CD14-positive monocyte (primary cell): ENCODE measurements around the gene ZNF431. TPM values are rescaled to one million over a fixed set of nuclear protein-coding genes. Genes with fewer than 3 reads are reported as not detected.

Experiments
- DNase-seq, 3 donors: peaks; one replicate each; pipeline ENCODE4 v3.0.0-alpha.2; 2011 to 2022
- H2AFZ ChIP-seq: 2 replicates; pipeline ENCODE4 v1.6.0; 2012; ENCODE audit warnings: mild to moderate bottlenecking, low read depth, low read length, inconsistent platforms; ENCODE audit not compliant: insufficient read depth, poor library complexity, severe bottlenecking
- H3K27ac ChIP-seq, 2 donors: 1 replicate in 1 of 2; 2 replicates in 1 of 2; pipeline ENCODE4 v1.5.1; 2012 to 2013; ENCODE audit warnings: low read length in 2 of 2, control low read depth in 1 of 2, inconsistent platforms in 1 of 2, low read depth in 1 of 2, mild to moderate bottlenecking in 1 of 2
- H3K27me3 ChIP-seq, 2 donors: one replicate each; pipeline versions ENCODE4 v1.6.0 to v1.6.1; 2011 to 2013; ENCODE audit warnings: low read length in 2 of 2; ENCODE audit not compliant: control insufficient read depth in 2 of 2, insufficient read depth in 2 of 2
- H3K36me3 ChIP-seq, 2 donors: replicated peaks in 1 of 2; 1 replicate in 1 of 2; 2 replicates in 1 of 2; pipeline versions ENCODE4 v1.5.1 to v1.6.1; 2012 to 2013; ENCODE audit warnings: low read length in 2 of 2, control low read depth in 1 of 2, inconsistent platforms in 1 of 2, mild to moderate bottlenecking in 1 of 2; ENCODE audit not compliant: insufficient read depth in 2 of 2, control insufficient read depth in 1 of 2
- H3K4me1 ChIP-seq, 2 donors: 1 replicate in 1 of 2; 2 replicates in 1 of 2; pipeline versions ENCODE4 v1.5.1 to v1.6.1; 2012 to 2013; ENCODE audit warnings: low read length in 2 of 2, control low read depth in 1 of 2, inconsistent platforms in 1 of 2, mild to moderate bottlenecking in 1 of 2, moderate library complexity in 1 of 2; ENCODE audit not compliant: insufficient read depth in 2 of 2, control insufficient read depth in 1 of 2
- H3K4me2 ChIP-seq: replicated peaks from 2 replicates; pipeline ENCODE3; 2012; ENCODE audit warnings: low read length, moderate library complexity, mild to moderate bottlenecking; ENCODE audit not compliant: poor library complexity, severe bottlenecking; ENCODE audit errors: extremely low read depth
- H3K4me3 ChIP-seq, 3 experiments: fragments of 200-600 bp in 1 of 3; sonication (generic) in 1 of 3; replicated peaks in 1 of 3; 1 replicate in 2 of 3; 2 replicates in 1 of 3; pipeline ENCODE4 v1.5.1; 2011 to 2013; ENCODE audit warnings: low read length in 3 of 3, mild to moderate bottlenecking in 3 of 3, control low read depth in 2 of 3, low read depth in 2 of 3, inconsistent platforms in 1 of 3, moderate library complexity in 1 of 3
- H3K79me2 ChIP-seq: 2 replicates; pipeline ENCODE4 v1.6.0; 2012; ENCODE audit warnings: mild to moderate bottlenecking, control low read depth, inconsistent platforms, low read length, moderate library complexity; ENCODE audit not compliant: insufficient read depth
- H3K9ac ChIP-seq: 2 replicates; pipeline ENCODE4 v1.6.0; 2017; ENCODE audit warnings: low read length, mild to moderate bottlenecking; ENCODE audit not compliant: insufficient read depth, poor library complexity, severe bottlenecking
- H3K9me3 ChIP-seq, 2 donors: replicated peaks in 1 of 2; 1 replicate in 1 of 2; 2 replicates in 1 of 2; pipeline versions ENCODE4 v1.5.1 to v1.6.1; 2012 to 2013; ENCODE audit warnings: low read length in 2 of 2, control low read depth in 1 of 2; ENCODE audit not compliant: control insufficient read depth in 1 of 2, insufficient read depth in 1 of 2
- H4K20me1 ChIP-seq: 2 replicates; pipeline ENCODE4 v1.6.0; 2012; ENCODE audit warnings: mild to moderate bottlenecking, low read length, control low read depth, moderate library complexity; ENCODE audit not compliant: insufficient read depth
- H3K27ac Mint-ChIP-seq, 7 donors: one replicate each; pipeline ENCODE4 v1.8.0; 2020; ENCODE audit warnings: mild to moderate bottlenecking in 7 of 7, mixed read lengths in 7 of 7, moderate library complexity in 6 of 7, inconsistent platforms in 2 of 7
- H3K27me3 Mint-ChIP-seq, 3 donors: one replicate each; pipeline ENCODE4 v1.8.0; 2021 to 2022; ENCODE audit warnings: low read depth in 3 of 3, mild to moderate bottlenecking in 3 of 3, mixed read lengths in 3 of 3, moderate library complexity in 3 of 3, inconsistent platforms in 1 of 3
- H3K36me3 Mint-ChIP-seq, 2 donors: one replicate each; pipeline ENCODE4 v1.8.0; 2020; ENCODE audit warnings: mixed read lengths in 2 of 2, inconsistent platforms in 1 of 2, mild to moderate bottlenecking in 1 of 2
- H3K4me1 Mint-ChIP-seq: one replicate; pipeline ENCODE4 v1.8.0; 2020; ENCODE audit warnings: mild to moderate bottlenecking, mixed read lengths
- H3K4me3 Mint-ChIP-seq, 2 donors: one replicate each; pipeline ENCODE4 v1.8.0; 2020; ENCODE audit warnings: mild to moderate bottlenecking in 2 of 2, mixed read lengths in 2 of 2, moderate library complexity in 1 of 2
- H3K9me3 Mint-ChIP-seq, 7 donors: one replicate each; pipeline ENCODE4 v1.8.0; 2020 to 2022; ENCODE audit warnings: mixed read lengths in 7 of 7, mild to moderate bottlenecking in 6 of 7, moderate library complexity in 6 of 7, inconsistent platforms in 2 of 7
- CTCF ChIP-seq: fragments of 200-600 bp; IDR thresholded peaks from one replicate; pipeline ENCODE4 v1.8.0; 2022; ENCODE audit warnings: antibody characterized with exemption, mild to moderate bottlenecking
- WGBS: methylation state at CpG from one replicate; pipeline ENCODE4 v1.1.5; 2013; ENCODE audit warnings: missing lambda C conversion rate; ENCODE audit not compliant: insufficient coverage; 5-methylcytosine and 5-hydroxymethylcytosine counted together
- intact Hi-C, 2 donors: fragments of 100-400 bp; cut with micrococcal nuclease; formaldehyde crosslinking; loops; one replicate each; pipeline versions ENCODE4 v1.15.0 to v1.15.1; 2023
- polyA plus RNA-seq, 3 donors: library from polyadenylated mRNA; depleted of rRNA in 1 of 3; unstranded in 2 of 3; stranded (reverse) in 1 of 3; fragments of 300-500 nt in 2 of 3; fragments of >200 nt in 1 of 3; fragmentation: Illumina TruSeq in 2 of 3; gene quantifications; 1 replicate in 2 of 3; 2 replicates in 1 of 3; pipeline ENCODE4 v1.2.3, GENCODE V29; 2012 to 2021

The ZNF431 gene
- polyA plus RNA-seq, 3 donors: 1.8 to 9.8 (median 4.6) TPM

GRCh38 chr19:21158523-21159135 lies 16.8 kb downstream of the ZNF431 start:
- Mint-ChIP-seq H3K4me1 (no peaks in the 10 kb centered on the region), H3K27ac (no peak overlapping the region), H3K27me3 (no peaks in the 10 kb centered on the region), H3K36me3 (peaks cover 45 to 81% of the 10 kb centered on the region in 2 donors), H3K4me3 (no peak overlapping the region), H3K9me3 (peaks cover 34 to 79% (median 61%) of the 10 kb centered on the region in 7 donors)
- TF ChIP-seq CTCF: no peak
- no peak for DNase-seq
- Histone ChIP-seq H3K27ac (no peak overlapping the region), H3K27me3 (no peaks in the 10 kb centered on the region), H3K36me3 (peaks cover 27 to 69% of the 10 kb centered on the region in 2 donors), H3K9ac (no peak overlapping the region), H3K4me1 (no peaks in the 10 kb centered on the region), H3K79me2 (peaks cover 76% of the 10 kb centered on the region), H3K4me3 (no peak overlapping the region), H3K4me2 (no peak overlapping the region), H2AFZ (no peak overlapping the region), H4K20me1 (no peaks in the 10 kb centered on the region), H3K9me3 (peaks cover 51 to 54% of the 10 kb centered on the region in 2 donors)
- 100% methylated on average over 1 of the region's 1 CpG for WGBS
- intact Hi-C loops: no loop called here

- Mint-ChIP-seq H3K27me3 (no peaks in the 10 kb centered on the region), H3K4me1 (no peaks in the 10 kb centered on the region), H3K4me3 (no peak overlapping the region), H3K36me3 (peaks cover 64 to 90% of the 10 kb centered on the region in 2 donors), H3K27ac (peak overlapping the region in 1 of 7 donors; percentile 27), H3K9me3 (peaks cover 11 to 70% (median 39%) of the 10 kb centered on the region in 7 donors)
- TF ChIP-seq CTCF: no peak
- Histone ChIP-seq H3K9ac (no peak overlapping the region), H2AFZ (no peak overlapping the region), H3K4me3 (no peak overlapping the region), H3K9me3 (peaks cover 10 to 28% of the 10 kb centered on the region in 2 donors), H4K20me1 (no peaks in the 10 kb centered on the region), H3K36me3 (peaks cover 39 to 94% of the 10 kb centered on the region in 2 donors), H3K4me2 (no peak overlapping the region), H3K79me2 (peaks cover 43% of the 10 kb centered on the region), H3K4me1 (no peaks in the 10 kb centered on the region), H3K27me3 (no peaks in the 10 kb centered on the region), H3K27ac (no peak overlapping the region)
- DNase-seq: no peak
- 100% methylated on average over 5 of the region's 5 CpGs for WGBS
- intact Hi-C loops: no loop called here
Measured at GRCh38 chr19:21164541-21164940, 22.7 kb downstream of the ZNF431 start.
